UCSD-AML1 (cell line): ENCODE results near the gene SPATA25.

Source experiments
- DNase-seq: peaks from one replicate; lab custom pipeline; 2025; ENCODE audit not compliant: unreplicated experiment; lab: John Stamatoyannopoulos, UW

Gene SPATA25

DNA sequence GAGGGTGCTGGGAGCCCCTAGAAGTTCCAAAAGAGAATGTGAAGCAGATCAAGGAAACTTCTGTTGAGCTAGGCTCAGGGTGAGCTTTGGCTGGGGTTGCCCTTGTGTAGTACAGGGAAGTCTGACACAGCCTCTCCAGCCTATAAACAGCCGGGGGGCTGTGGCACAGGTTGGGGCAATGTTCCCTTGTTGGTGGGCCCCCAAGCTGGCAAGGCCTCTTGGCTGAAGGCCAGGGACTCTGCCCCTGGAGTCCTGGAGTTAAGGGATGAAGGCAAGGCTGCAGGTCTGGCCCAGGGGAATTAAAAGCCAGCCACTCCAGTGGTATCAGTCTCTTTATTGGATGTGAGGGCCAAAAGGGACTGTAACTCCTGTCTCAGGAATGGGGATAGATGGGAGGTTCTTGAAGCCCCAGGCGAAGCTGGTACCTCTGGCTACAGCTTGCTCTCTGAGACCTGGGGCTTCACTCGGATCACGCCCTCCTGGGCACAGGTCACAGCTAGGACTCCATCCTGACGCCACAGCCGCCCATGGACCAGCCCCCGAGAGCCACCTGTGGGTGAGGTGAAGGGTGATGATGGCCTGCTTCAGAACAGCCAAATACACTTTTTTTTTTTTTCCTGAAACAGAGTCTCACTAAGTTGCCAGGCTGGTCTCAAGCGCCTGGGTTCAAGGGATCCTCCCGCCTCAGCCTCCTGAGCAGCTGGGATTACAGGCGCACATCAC, 45.9 kb downstream of the SPATA25 start:
- no peak for DNase-seq

DNA sequence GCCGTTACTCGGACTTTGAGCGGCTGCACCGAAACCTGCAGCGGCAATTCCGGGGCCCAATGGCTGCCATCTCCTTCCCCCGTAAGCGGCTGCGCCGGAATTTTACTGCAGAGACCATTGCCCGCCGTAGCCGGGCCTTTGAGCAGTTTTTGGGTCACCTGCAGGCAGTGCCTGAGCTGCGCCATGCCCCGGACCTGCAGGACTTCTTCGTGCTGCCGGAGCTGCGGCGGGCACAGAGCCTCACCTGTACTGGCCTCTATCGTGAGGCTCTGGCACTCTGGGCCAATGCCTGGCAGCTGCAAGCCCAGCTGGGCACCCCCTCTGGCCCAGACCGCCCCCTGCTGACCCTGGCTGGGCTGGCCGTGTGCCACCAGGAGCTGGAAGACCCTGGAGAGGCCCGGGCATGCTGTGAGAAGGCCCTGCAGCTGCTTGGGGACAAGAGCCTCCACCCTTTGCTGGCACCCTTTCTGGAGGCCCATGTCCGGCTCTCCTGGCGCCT, 46.7 kb downstream of the SPATA25 start:
- DNase-seq = no peak

DNA sequence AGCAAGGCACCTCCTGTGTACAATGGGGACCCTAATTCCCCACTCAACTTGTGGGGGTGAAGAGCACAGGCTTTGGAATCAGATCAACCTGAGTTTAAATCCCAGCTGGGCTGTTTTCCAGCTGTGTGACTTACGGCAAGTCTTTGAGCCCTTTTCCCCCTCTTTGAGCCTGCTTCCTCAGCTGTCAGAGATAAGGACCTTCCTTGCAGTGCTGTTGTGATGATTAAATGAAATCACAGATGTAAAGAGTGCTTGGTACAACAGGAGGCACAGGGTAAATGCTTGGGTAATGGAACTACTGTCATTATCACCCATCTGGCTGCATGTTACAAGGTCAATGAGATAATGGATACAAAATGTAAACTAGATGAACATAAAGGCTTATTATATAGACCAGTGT, 50.6 kb downstream of the SPATA25 start:
- no peak for DNase-seq
